H9 (cell line): ENCODE results near the gene ACVR2B. TPM values are rescaled to one million over a fixed set of nuclear protein-coding genes. Genes with fewer than 3 reads are reported as not detected.
A peak's percentile ranks its signal among the peaks of the same experiment; 100 is the strongest.

Experiments used
- DNase-seq: peaks from one replicate; pipeline ENCODE4 v3.0.0-alpha.2; 2017
- H2AFZ ChIP-seq: one replicate; pipeline ENCODE4 v1.6.1; 2013; ENCODE audit warnings: mild to moderate bottlenecking, low read length, control low read depth, moderate library complexity
- H2AK5ac ChIP-seq: 2 replicates; pipeline ENCODE4 v1.6.1; 2013; ENCODE audit warnings: low read length, control low read depth, mixed read lengths; ENCODE audit not compliant: insufficient read length
- H2BK120ac ChIP-seq: one replicate; pipeline ENCODE4 v1.6.1; 2013; ENCODE audit warnings: low read depth, mild to moderate bottlenecking, low read length, control low read depth, inconsistent platforms; ENCODE audit not compliant: poor library complexity, severe bottlenecking
- H2BK12ac ChIP-seq: 2 replicates; pipeline ENCODE4 v1.6.1; 2013; ENCODE audit warnings: low read length, control low read depth, mixed read lengths, low read depth; ENCODE audit not compliant: insufficient read length
- H2BK15ac ChIP-seq: 2 replicates; pipeline ENCODE4 v1.6.1; 2013; ENCODE audit warnings: low read depth, low read length, control low read depth
- H2BK20ac ChIP-seq: one replicate; pipeline ENCODE4 v1.6.1; 2013; ENCODE audit warnings: low read depth, mild to moderate bottlenecking, low read length, control low read depth, inconsistent platforms; ENCODE audit not compliant: poor library complexity, severe bottlenecking
- H2BK5ac ChIP-seq: 2 replicates; pipeline ENCODE4 v1.6.1; 2013; ENCODE audit warnings: low read length, control low read depth, mixed read lengths; ENCODE audit not compliant: insufficient read length
- H3K14ac ChIP-seq: 2 replicates; pipeline ENCODE4 v1.6.1; 2013; ENCODE audit warnings: low read length, control low read depth; ENCODE audit not compliant: insufficient read depth
- H3K18ac ChIP-seq: 2 replicates; pipeline ENCODE4 v1.6.1; 2013; ENCODE audit warnings: low read depth, mild to moderate bottlenecking, mixed read lengths, low read length, control low read depth; ENCODE audit not compliant: insufficient read length
- H3K23ac ChIP-seq: 2 replicates; pipeline ENCODE4 v1.6.1; 2013; ENCODE audit warnings: low read length, control low read depth, mixed read lengths, low read depth; ENCODE audit not compliant: insufficient read length
- H3K23me2 ChIP-seq: 2 replicates; pipeline ENCODE4 v1.6.1; 2013; ENCODE audit warnings: low read depth, mild to moderate bottlenecking, mixed read lengths, low read length, control low read depth; ENCODE audit not compliant: insufficient read length, poor library complexity, severe bottlenecking
- H3K27ac ChIP-seq: 2 replicates; pipeline ENCODE4 v1.5.1; 2013; ENCODE audit warnings: low read length, control low read depth, mixed read lengths, low read depth; ENCODE audit not compliant: insufficient read length
- H3K27me3 ChIP-seq: 2 replicates; pipeline ENCODE4 v1.6.1; 2013; ENCODE audit warnings: low read length, control low read depth, inconsistent platforms; ENCODE audit not compliant: insufficient read depth
- H3K4ac ChIP-seq: 2 replicates; pipeline ENCODE4 v1.6.1; 2013; ENCODE audit warnings: low read depth, mild to moderate bottlenecking, control low read depth, inconsistent platforms, low read length, moderate library complexity
- H3K4me1 ChIP-seq: 2 replicates; pipeline ENCODE4 v1.6.1; 2013; ENCODE audit warnings: low read length, control low read depth, inconsistent platforms; ENCODE audit not compliant: insufficient read depth
- H3K4me2 ChIP-seq: 2 replicates; pipeline ENCODE4 v1.6.1; 2013; ENCODE audit warnings: low read length, control low read depth, mixed read lengths; ENCODE audit not compliant: insufficient read length, insufficient read depth
- H3K56ac ChIP-seq: 2 replicates; pipeline ENCODE4 v1.6.1; 2013; ENCODE audit warnings: low read depth, mild to moderate bottlenecking, mixed read lengths, low read length, control low read depth; ENCODE audit not compliant: insufficient read length
- H3K79me1 ChIP-seq: 2 replicates; pipeline ENCODE4 v1.6.1; 2013; ENCODE audit warnings: low read depth, mild to moderate bottlenecking, moderate library complexity, low read length, control low read depth, inconsistent platforms; ENCODE audit not compliant: insufficient read depth, poor library complexity, severe bottlenecking
- H3K79me2 ChIP-seq: 2 replicates; pipeline ENCODE4 v1.6.1; 2013; ENCODE audit warnings: low read length, control low read depth, inconsistent platforms; ENCODE audit not compliant: insufficient read depth
- H3K9ac ChIP-seq: 2 replicates; pipeline ENCODE4 v1.6.1; 2013; ENCODE audit warnings: low read length, control low read depth, mixed read lengths; ENCODE audit not compliant: insufficient read length; ENCODE audit errors: extremely low read depth
- H3K9me3 ChIP-seq: one replicate; pipeline ENCODE4 v1.6.1; 2013; ENCODE audit warnings: low read depth, low read length, inconsistent platforms; ENCODE audit not compliant: control insufficient read depth
- H3T11ph ChIP-seq: one replicate; pipeline ENCODE4 v1.6.1; 2013; ENCODE audit warnings: mild to moderate bottlenecking, low read length, control low read depth, inconsistent platforms
- H4K20me1 ChIP-seq: one replicate; pipeline ENCODE4 v1.6.1; 2013; ENCODE audit not compliant: control insufficient read depth, insufficient read length, insufficient read depth
- H4K5ac ChIP-seq: 2 replicates; pipeline ENCODE4 v1.6.1; 2013; ENCODE audit warnings: low read depth, mild to moderate bottlenecking, mixed read lengths, low read length, control low read depth; ENCODE audit not compliant: insufficient read length
- H4K8ac ChIP-seq: replicated peaks from 2 replicates; pipeline ENCODE4 v1.6.1; 2013; ENCODE audit warnings: low read length, control low read depth, mixed read lengths, low read depth; ENCODE audit not compliant: insufficient read length
- H4K91ac ChIP-seq: 2 replicates; pipeline ENCODE4 v1.6.1; 2013; ENCODE audit warnings: low read depth, mild to moderate bottlenecking, moderate library complexity, mixed read lengths, low read length, control low read depth; ENCODE audit not compliant: insufficient read length
- H3K27ac Mint-ChIP-seq, 3 experiments: 2 replicates in 2 of 3; 3 replicates in 1 of 3; pipeline ENCODE4 v1.8.0; 2020 to 2021; ENCODE audit warnings: mixed read lengths in 3 of 3, mild to moderate bottlenecking in 1 of 3, moderate library complexity in 1 of 3
- H3K27me3 Mint-ChIP-seq: 2 replicates; pipeline ENCODE4 v1.8.0; 2021; ENCODE audit warnings: low read depth, mild to moderate bottlenecking, moderate library complexity, mixed read lengths
- H3K36me3 Mint-ChIP-seq, 3 experiments: 2 replicates in 2 of 3; 3 replicates in 1 of 3; pipeline ENCODE4 v1.8.0; 2020 to 2021; ENCODE audit warnings: low read depth in 3 of 3, mixed read lengths in 3 of 3; ENCODE audit not compliant: insufficient read depth in 1 of 3
- H3K4me1 Mint-ChIP-seq, 2 experiments: 2 replicates each; pipeline ENCODE4 v1.8.0; 2020; ENCODE audit warnings: mixed read lengths in 2 of 2
- H3K4me3 Mint-ChIP-seq, 2 experiments: 2 replicates in 1 of 2; 3 replicates in 1 of 2; pipeline ENCODE4 v1.8.0; 2020 to 2021; ENCODE audit warnings: mild to moderate bottlenecking in 2 of 2, mixed read lengths in 2 of 2, moderate library complexity in 1 of 2
- H3K9me3 Mint-ChIP-seq, 2 experiments: 2 replicates in 1 of 2; 3 replicates in 1 of 2; pipeline ENCODE4 v1.8.0; 2020; ENCODE audit warnings: mild to moderate bottlenecking in 2 of 2, mixed read lengths in 2 of 2, moderate library complexity in 1 of 2
- CTCF ChIP-seq: fragments of 200-600 bp; sonication (generic); conservative IDR thresholded peaks from 3 replicates; pipeline ENCODE4 v1.8.0; 2021; ENCODE audit warnings: antibody characterized with exemption, mild to moderate bottlenecking
- WGBS: extraction: QIAGEN DNeasy Blood & Tissue Kit; methylation state at CpG from one replicate; pipeline ENCODE4 v1.1.7; 2013; ENCODE audit warnings: missing lambda C conversion rate, low lambda C conversion rate, mixed read lengths; ENCODE audit not compliant: insufficient read length; ENCODE audit errors: extremely low coverage; 5-methylcytosine and 5-hydroxymethylcytosine counted together
- total RNA-seq: library from RNA; stranded (reverse); gene quantifications from 2 replicates; pipeline ENCODE4 v1.2.1, GENCODE V29; 2021

Gene ACVR2B
- total RNA-seq, 1 experiment from 2014 or later = 105 TPM

GRCh38 chr3:38541806-38542205, 88.1 kb downstream of the ACVR2B start:
- TF ChIP-seq CTCF = no peak

More at GRCh38 chr3:38541806-38542205, 88.1 kb downstream of the ACVR2B start:
- H3K9me3 Mint-ChIP-seq = peaks cover 0 to under 1% of the 10 kb centered on the region in 2 experiments; a peak in 3 of 5 replicates
- H3K27ac ChIP-seq = no peak overlapping the region
- H2AK5ac ChIP-seq = no peak overlapping the region
- no peak overlapping the region for H3K18ac ChIP-seq
- no peak overlapping the region for H3T11ph ChIP-seq
- H3K36me3 Mint-ChIP-seq = peaks cover 0 to under 1% (median under 1%) of the 10 kb centered on the region in 3 experiments; a peak in 2 of 7 replicates
- peaks cover 26 to 37% of the 10 kb centered on the region in 2 experiments for H3K4me1 Mint-ChIP-seq
- no peak overlapping the region for H4K8ac ChIP-seq
- H3K27me3 Mint-ChIP-seq = peaks cover 2% of the 10 kb centered on the region; the same call in 1 of the 2 replicates
- no peak overlapping the region for H3K4ac ChIP-seq
- peak overlapping the region in 1 of 3 experiments; percentile 3; a peak in 1 of 7 replicates for H3K27ac Mint-ChIP-seq
- H3K9ac ChIP-seq = no peak overlapping the region
- no peak overlapping the region for H2BK12ac ChIP-seq
- no peak overlapping the region for H2BK5ac ChIP-seq
- no peaks in the 10 kb centered on the region for H3K27me3 ChIP-seq
- WGBS = no CpG with 5 or more reads among the region's 9 CpGs
- H2AFZ ChIP-seq = no peak overlapping the region
- H3K23me2 ChIP-seq = no peaks in the 10 kb centered on the region
- no peaks in the 10 kb centered on the region for H3K79me2 ChIP-seq
- H3K9me3 ChIP-seq = no peaks in the 10 kb centered on the region
- no peak overlapping the region for H4K5ac ChIP-seq
- no peak overlapping the region for H3K23ac ChIP-seq
- H4K91ac ChIP-seq = no peak overlapping the region
- 0 out of 2 replicates have a peak, but pooled peaks cover 3% of the 10 kb centered on the region for H3K4me1 ChIP-seq
- no peak for DNase-seq
- no peaks in the 10 kb centered on the region for H3K79me1 ChIP-seq
- H2BK20ac ChIP-seq = no peak overlapping the region
- no peak overlapping the region for H2BK15ac ChIP-seq
- H3K4me2 ChIP-seq = no peak overlapping the region
- no peak overlapping the region for H2BK120ac ChIP-seq
- no peaks in the 10 kb centered on the region for H4K20me1 ChIP-seq
- no peak overlapping the region for H3K4me3 Mint-ChIP-seq
- H3K14ac ChIP-seq = no peak overlapping the region
- H3K56ac ChIP-seq = no peak overlapping the region

Other genes with a start within 250 kb of the ACVR2B start
- 0.11 TPM in 1 of 2 replicates, not detected in the other for gene SLC22A13, start 188.1 kb upstream of the ACVR2B start, total RNA-seq
- gene SLC22A14, start 171.6 kb upstream of the ACVR2B start, total RNA-seq = not detected in 2 replicates
- 2.4 and 2.6 TPM in 2 replicates for gene XYLB, start 107.1 kb upstream of the ACVR2B start, total RNA-seq
- 14.1 and 15.0 TPM in 2 replicates for gene EXOG, start 42.5 kb downstream of the ACVR2B start, total RNA-seq
- 6.5 and 8.0 TPM in 2 replicates for gene SCN5A, start 195.8 kb downstream of the ACVR2B start, total RNA-seq